PC-9 (cell line): ENCODE measurements around the gene VWA3B.

Experiments
- CTCF ChIP-seq: fragments of 200-600 bp; sonication (generic); conservative IDR thresholded peaks from 2 replicates; pipeline ENCODE4 v1.6.1; 2017; ENCODE audit warnings: mixed run types, antibody characterized with exemption, mild to moderate bottlenecking, moderate library complexity
- EZH2 ChIP-seq: fragments of 200-600 bp; sonication (generic); IDR thresholded peaks from 2 replicates; pipeline ENCODE4 v1.8.0; 2017; ENCODE audit warnings: antibody characterized with exemption, low read depth

- no peak for TF ChIP-seq CTCF
- no peak for TF ChIP-seq EZH2
Observed at GRCh38 chr2:98281607-98282006, 194.6 kb downstream of the VWA3B start.
